Fibroblast of lung (primary cell): ENCODE measurements around the gene MIER2.

ENCODE experiments used
- EZH2 ChIP-seq: IDR thresholded peaks from 2 replicates; pipeline ENCODE4 v1.5.1; 2012; ENCODE audit warnings: low read length, control low read depth, mild to moderate bottlenecking; ENCODE audit errors: missing control alignments
- TF ChIP-seq, protein P1 (sequence below), 2 donors: IDR thresholded peaks in 1 of 2; conservative IDR thresholded peaks in 1 of 2; 1 replicate in 1 of 2; 2 replicates in 1 of 2; pipeline ENCODE4 v1.5.1; 2011 to 2012; ENCODE audit warnings: low read length in 2 of 2, control low read depth in 1 of 2, inconsistent platforms in 1 of 2, low read depth in 1 of 2, mild to moderate bottlenecking in 1 of 2

GRCh38 chr19:343941-344624 lies 513 bp downstream of the MIER2 start:
- TF ChIP-seq, protein P1, sequence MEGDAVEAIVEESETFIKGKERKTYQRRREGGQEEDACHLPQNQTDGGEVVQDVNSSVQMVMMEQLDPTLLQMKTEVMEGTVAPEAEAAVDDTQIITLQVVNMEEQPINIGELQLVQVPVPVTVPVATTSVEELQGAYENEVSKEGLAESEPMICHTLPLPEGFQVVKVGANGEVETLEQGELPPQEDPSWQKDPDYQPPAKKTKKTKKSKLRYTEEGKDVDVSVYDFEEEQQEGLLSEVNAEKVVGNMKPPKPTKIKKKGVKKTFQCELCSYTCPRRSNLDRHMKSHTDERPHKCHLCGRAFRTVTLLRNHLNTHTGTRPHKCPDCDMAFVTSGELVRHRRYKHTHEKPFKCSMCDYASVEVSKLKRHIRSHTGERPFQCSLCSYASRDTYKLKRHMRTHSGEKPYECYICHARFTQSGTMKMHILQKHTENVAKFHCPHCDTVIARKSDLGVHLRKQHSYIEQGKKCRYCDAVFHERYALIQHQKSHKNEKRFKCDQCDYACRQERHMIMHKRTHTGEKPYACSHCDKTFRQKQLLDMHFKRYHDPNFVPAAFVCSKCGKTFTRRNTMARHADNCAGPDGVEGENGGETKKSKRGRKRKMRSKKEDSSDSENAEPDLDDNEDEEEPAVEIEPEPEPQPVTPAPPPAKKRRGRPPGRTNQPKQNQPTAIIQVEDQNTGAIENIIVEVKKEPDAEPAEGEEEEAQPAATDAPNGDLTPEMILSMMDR (conservative IDR thresholded peaks at IDR 0.05 in 1 of 2, IDR thresholded peaks at IDR 0.05 in 1 of 2; ENCODE audit: low read depth in 1 of 2, low read length in 2 of 2) = no peak
- no peak for TF ChIP-seq EZH2
